ENCODE measurements around the gene DNAH5. TPM values are rescaled to one million over a fixed set of nuclear protein-coding genes. Genes with fewer than 3 reads are reported as not detected.
"Not testable (repeated sequence)": the region's sequence is repeated elsewhere in the genome, so short reads cannot be mapped to it uniquely, and the experiment has no call there.

DNAH5 gene
- total and polyA plus RNA-seq, 10 donors: 0.02 to 1.5 (median 0.21) TPM

GRCh38 chr5:13809921-13810320 lies 134.6 kb downstream of the DNAH5 start:
- no peak overlapping the region for H3K27ac ChIP-seq
- 60 to 73% (median 68%) methylated on average over 26 to 30 of the region's 30 CpGs for whole genome bisulfite sequencing, 5 donors
- no peak overlapping the region for H3K4me3 ChIP-seq
- no peaks in the 10 kb centered on the region for H3K36me3 ChIP-seq
- peaks cover 0 to 17% (median 2%) of the 10 kb centered on the region in 8 donors for H3K9me3 ChIP-seq
- no peaks in the 10 kb centered on the region for H3K4me1 ChIP-seq
- TF ChIP-seq CTCF (IDR thresholded peaks at IDR 0.05 in 8 of 11, conservative IDR thresholded peaks at IDR 0.05 in 3 of 11) (no peak), POLR2AphosphoS5 (IDR thresholded peaks at IDR 0.05) (no peak), POLR2A (IDR thresholded peaks at IDR 0.05) (no peak)
- no peak for DNase-seq
- H3K27me3 ChIP-seq (replicated peaks in 1 of 7): no peaks in the 10 kb centered on the region
- intact Hi-C loops (cut with DNase I; ENCODE audit: low total_unique reads): no loop called here

GRCh38 chr5:13804336-13804735 lies 140.2 kb downstream of the DNAH5 start:
- no peak overlapping the region for H3K4me3 ChIP-seq
- 80 to 87% (median 82%) methylated on average over 5 of the region's 5 CpGs for WGBS, 5 donors
- intact Hi-C loops (cut with DNase I; ENCODE audit: low total_unique reads): no loop called here
- TF ChIP-seq CTCF (IDR thresholded peaks at IDR 0.05 in 8 of 11, conservative IDR thresholded peaks at IDR 0.05 in 3 of 11) (no peak), POLR2A (IDR thresholded peaks at IDR 0.05) (no peak), POLR2AphosphoS5 (IDR thresholded peaks at IDR 0.05) (no peak)
- H3K27me3 ChIP-seq (replicated peaks in 1 of 7): no peaks in the 10 kb centered on the region
- H3K9me3 ChIP-seq: peaks cover 0 to 9% (median 3%) of the 10 kb centered on the region in 8 donors
- H3K27ac ChIP-seq: no peak overlapping the region
- no peaks in the 10 kb centered on the region for H3K36me3 ChIP-seq
- no peak for DNase-seq
- no peaks in the 10 kb centered on the region for H3K4me1 ChIP-seq

- intact Hi-C loops (cut with DNase I; ENCODE audit: low total_unique reads); H3K36me3 ChIP-seq; DNase-seq; H3K4me1 ChIP-seq; H3K27me3 ChIP-seq (replicated peaks in 1 of 7); H3K27ac ChIP-seq; H3K4me3 ChIP-seq: not testable (repeated sequence)
- H3K9me3 ChIP-seq: peaks cover 0 to 23% (median 10%) of the 10 kb centered on the region in 8 donors
- WGBS, 5 donors: 92 to 100% (median 95%) methylated on average over 2 of the region's 2 CpGs
These were observed 145.9 kb downstream of the DNAH5 start for GRCh38 chr5:13798569-13798968.

- WGBS, 5 donors: 84 to 94% (median 89%) methylated on average over 6 of the region's 6 CpGs
- no peaks in the 10 kb centered on the region for H3K4me1 ChIP-seq
- TF ChIP-seq POLR2AphosphoS5 (IDR thresholded peaks at IDR 0.05) (no peak), CTCF (IDR thresholded peaks at IDR 0.05 in 8 of 11, conservative IDR thresholded peaks at IDR 0.05 in 3 of 11) (no peak), POLR2A (IDR thresholded peaks at IDR 0.05) (no peak)
- DNase-seq: no peak
- H3K36me3 ChIP-seq: no peaks in the 10 kb centered on the region
- peaks cover 0 to 13% (median 5%) of the 10 kb centered on the region in 8 donors for H3K9me3 ChIP-seq
- H3K27ac ChIP-seq: no peak overlapping the region
- no peak overlapping the region for H3K4me3 ChIP-seq
- intact Hi-C loops (cut with DNase I; ENCODE audit: low total_unique reads): no loop called here
- no peaks in the 10 kb centered on the region for H3K27me3 ChIP-seq (replicated peaks in 1 of 7)
These were observed 158.6 kb downstream of the DNAH5 start for GRCh38 chr5:13785781-13786415.
